HG02840 (cell line): ENCODE data around the gene CMBL.
A peak's percentile ranks its signal among the peaks of the same experiment; 100 is the strongest.

Experiments used
- ATAC-seq: cut with Tn5 transposase; IDR thresholded peaks from one replicate; pipeline ENCODE4 v1.9.1; 2021; ENCODE audit warnings: mild to moderate bottlenecking, moderate library complexity, moderate number of reproducible peaks; ENCODE audit not compliant: unreplicated experiment, low FRiP score

The CMBL gene

GRCh38 chr5:10334831-10335230, 27.1 kb upstream of the CMBL start:
- ATAC-seq: no peak

DNA sequence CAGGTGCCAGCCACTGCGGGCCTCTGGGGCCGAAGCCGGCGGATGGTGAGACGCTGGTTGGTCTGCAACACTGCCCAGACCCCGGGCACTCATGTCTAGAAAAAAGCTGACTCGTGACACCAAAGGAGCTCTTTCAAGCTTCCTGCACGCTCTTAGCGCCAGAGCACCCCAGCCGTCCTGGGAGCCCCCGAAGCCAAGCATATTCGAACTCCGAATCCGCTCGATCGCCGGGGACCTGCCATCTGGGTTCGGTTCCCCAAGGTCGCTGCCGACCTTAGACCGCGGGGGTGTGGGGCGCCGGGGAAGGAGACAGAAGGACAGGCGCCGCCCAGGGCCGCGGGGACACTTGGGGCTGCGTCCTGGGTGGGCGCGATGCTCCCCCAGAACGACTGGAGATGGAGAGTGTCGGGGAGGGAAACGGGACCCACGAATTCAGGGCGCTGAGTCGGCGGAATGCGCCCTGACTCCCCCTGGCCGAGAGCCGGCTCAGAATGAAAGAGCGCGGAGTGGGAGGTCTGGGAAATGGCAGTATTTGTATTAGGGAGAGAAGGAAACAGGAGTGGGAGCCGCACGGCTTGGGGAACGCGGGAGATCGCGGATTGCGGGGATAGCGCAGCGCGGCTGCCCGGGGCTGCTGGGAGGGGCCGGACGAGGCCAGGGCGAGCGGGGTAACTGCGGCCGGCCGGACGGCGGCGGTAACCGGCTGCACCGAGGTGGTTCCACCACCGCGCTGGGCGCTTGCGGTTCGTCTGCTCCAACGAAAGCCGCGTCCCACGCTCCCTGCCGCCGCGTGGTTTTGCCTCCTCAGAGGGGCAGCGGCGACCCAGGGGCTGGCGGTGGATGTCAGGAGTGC, 25.7 kb upstream of the CMBL start:
- ATAC-seq: no peak

DNA sequence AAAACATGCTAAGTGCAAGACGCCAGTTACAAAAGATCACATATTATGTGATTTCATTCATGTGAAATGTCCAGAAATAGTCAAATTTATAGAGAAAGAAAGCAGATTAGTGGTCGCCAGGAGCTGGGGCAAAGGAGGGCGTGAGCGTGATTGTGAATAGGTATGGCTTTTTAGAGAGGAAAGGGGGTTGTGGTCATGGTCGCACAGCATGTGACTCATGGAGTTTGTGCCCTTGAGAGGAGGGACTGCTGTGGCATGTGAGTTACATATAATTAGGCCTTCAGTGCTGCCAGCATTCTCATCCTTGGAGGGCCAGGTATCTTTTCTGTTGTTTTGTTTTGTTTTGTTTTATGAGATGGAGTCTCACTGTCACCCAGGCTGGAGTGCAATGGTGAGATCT, 24.6 kb upstream of the CMBL start:
- ATAC-seq: no peak

- no peak for ATAC-seq
These were observed 23.7 kb upstream of the CMBL start for GRCh38 chr5:10331341-10331796.

GRCh38 chr5:10330511-10331230, 23.0 kb upstream of the CMBL start:
- ATAC-seq: no peak

DNA sequence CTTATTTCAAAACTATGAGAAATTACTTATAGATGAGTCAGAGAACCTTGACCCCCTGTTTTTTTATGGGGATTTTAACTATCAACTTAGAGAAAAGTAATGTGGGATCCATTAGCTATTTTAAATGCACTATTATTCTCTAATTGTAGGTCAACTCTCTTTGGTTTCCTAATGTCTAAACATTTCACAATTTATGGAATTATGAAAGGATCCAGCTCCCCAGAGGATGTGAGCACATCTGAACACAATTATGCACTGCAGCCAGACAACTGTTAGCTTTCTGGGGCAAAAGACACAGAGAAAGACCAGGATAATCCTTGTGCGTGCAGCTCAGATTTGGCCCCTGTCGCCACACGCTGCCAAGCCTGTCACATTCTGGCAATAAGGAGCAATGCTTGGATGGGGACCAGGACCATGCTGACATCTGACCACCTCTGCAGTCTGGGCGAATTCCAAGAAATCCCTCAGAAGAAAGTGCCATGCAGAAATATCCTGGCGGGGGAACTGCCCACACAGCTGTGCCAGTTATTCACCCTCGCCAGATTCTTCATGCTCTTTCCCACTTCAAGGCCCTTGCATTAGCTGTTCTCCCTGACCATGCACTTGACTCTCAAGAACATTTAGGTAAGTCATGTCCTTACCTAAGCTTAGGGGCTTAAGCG, 22.2 kb upstream of the CMBL start:
- no peak for ATAC-seq

- ATAC-seq: no peak
These were observed 21.7 kb upstream of the CMBL start for GRCh38 chr5:10329446-10329819.

DNA sequence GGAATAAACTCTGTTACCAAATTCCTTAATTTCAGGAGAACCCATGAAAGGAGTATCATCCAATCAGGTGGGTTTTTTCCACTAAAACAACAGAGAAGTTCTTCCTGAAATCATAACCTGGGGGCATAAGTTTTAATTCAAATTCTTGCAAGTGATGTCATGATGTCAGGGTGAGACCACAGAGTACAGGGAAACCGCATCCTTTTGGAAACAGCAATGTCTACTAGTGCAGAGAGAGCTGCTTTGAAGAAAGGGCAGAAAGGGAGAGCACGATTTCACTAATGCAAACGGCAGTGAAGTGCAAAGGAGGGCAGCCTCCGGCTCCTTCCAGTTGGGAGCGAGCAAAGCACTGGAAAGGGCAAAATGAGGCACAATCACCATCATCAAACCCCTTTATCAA, 20.6 kb upstream of the CMBL start:
- no peak for ATAC-seq

DNA sequence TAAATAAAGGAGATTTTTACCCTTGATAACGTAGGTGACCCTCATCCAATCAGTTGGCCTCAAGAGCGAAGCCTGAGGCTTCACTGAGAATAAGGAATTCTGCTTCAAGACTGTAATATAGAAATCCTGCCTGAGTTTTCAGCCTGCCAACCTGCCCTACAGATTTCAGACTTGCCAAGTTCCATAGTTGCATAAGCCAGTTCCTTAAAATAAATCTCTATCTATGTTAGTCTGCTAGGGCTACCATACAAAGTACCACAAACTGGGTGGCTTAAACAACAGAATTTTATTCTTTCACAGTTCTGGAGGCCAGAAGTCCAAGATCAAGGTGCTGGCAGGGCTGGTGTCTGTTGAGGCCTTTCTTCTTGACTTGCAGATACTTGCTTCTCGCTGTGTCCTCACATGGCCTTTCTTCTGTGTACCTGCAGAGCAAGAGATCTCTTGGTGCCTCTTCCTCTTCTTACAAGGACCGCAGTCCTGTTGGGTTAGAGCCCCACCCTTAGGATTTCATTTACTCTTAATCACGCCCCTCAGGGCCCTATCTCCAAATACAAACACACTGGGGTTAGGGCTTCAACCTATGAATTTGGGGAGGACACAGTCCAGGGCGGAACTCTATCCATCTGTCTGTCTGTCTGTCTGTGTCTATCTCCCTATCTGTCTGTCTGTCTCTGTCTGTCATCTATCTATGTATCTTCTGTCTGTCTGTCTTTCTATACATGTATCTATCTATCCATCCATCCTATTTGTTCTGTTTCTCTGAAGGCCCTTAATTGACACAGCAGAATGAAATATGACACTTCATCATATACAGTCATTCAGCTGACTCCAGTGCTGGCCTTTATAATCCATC, 17.0 kb upstream of the CMBL start:
- ATAC-seq: no peak

DNA sequence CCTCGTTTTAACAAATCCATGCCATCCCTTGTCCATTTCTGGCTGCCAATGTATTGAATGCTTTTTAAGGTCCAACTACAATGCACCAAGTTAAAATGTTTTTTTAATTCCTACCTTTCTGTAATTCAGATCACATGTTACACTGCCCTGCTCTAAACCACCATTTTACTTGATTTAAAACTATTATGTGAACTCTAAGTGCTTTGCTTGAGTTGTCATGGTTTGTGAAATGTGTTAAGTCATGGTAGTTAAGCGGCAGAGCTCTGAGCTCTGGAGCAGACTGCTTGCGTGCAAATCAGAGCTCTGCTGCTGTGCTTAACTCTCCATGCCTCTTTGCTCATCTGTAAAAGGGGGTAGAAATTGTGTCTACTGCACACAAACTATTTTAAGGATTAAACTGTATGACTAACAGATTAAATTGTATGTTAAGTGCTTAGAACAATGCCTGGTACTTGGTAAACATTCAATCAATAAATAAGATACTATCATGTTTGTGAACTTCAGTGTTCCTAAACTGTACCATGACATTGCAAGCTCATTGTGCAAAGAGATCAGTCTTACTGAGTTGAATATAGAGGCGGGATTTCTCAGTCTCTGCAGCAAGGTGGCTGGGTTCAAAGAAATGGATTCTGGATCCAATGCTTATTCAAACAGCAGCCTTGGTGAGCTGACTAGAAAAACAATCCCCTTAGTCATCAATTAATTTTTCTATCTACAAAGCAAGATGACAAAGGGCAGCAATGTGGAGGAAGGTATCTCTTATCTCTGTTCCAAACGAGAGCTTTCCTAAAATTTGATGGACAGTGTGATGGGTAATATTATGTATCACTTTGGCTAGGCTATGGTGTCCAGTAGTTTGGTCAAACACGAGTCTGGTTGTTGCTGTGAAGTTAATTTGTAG, 16.1 kb upstream of the CMBL start:
- ATAC-seq: no peak

DNA sequence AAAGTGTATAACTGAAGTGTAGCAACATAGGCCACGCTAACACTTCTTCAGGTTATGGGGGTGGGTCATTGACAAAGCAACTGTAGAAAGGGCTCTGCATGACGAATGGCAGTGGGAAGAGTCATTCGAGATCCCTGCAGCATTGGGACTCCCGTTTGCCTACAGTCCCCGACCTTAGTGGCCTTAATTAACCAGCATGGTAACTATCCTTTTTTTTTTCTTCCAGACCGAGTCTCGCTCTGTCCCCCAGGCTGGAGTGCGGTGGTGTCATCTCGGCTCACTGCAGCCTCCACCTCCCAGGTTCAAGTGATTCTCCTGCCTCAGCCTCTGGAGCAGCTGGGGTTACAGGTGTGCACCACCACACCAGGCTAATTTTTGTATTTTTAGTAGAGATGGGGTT, 14.2 kb upstream of the CMBL start:
- ATAC-seq: no peak

GRCh38 chr5:10320793-10321192, 13.1 kb upstream of the CMBL start:
- no peak for ATAC-seq

GRCh38 chr5:10319202-10319851, 11.6 kb upstream of the CMBL start:
- ATAC-seq: no peak

GRCh38 chr5:10317825-10318682, 10.4 kb upstream of the CMBL start:
- peak; percentile 75 for ATAC-seq

- ATAC-seq: no peak
These were observed 8.3 kb upstream of the CMBL start for GRCh38 chr5:10315824-10316509.

DNA sequence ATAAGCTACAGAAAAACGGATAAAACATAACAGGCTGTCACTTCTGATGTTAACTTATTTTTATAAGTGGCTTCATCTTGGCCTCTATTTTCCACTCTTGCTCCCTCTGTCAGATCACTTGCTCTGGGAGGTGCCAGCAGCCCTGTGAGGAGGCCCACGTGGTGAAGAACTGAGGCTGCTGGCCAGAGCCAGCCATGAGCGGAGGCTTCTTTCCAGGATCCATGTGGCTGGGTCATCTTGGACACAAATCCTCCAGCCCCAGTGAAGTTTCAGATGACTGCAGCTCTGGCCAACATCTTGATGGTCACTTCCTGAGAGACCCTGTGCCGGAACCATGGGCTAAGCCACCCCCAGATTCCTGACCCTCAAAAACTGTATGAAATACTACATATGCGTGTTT, 7.5 kb upstream of the CMBL start:
- ATAC-seq: no peak

- no peak for ATAC-seq
These were observed 4.1 kb upstream of the CMBL start for GRCh38 chr5:10311595-10312425.
